WTC11 (cell line): Measurements from ENCODE around the gene UVRAG. TPM values are rescaled to one million over a fixed set of nuclear protein-coding genes. Genes with fewer than 3 reads are reported as not detected.

Experiments
- ATAC-seq: fragments of 200-7000 bp; cut with Tn5 transposase; 2 replicates; pipeline ENCODE4 v1.10.0; 2021; ENCODE audit warnings: mild to moderate bottlenecking, moderate library complexity
- CTCF ChIA-PET: fragments of 300-600 bp; sonication (Branson Sonifier 250); formaldehyde crosslinking; loops from one replicate; lab custom pipeline; 2021; ENCODE audit warnings: antibody characterized with exemption; lab: Charles Lee
- POLR2A ChIA-PET: fragments of 350-600 bp; sonication (Branson Sonifier 250); formaldehyde crosslinking; loops from one replicate; lab custom pipeline; 2021; ENCODE audit warnings: antibody characterized with exemption; lab: Charles Lee
- DNase-seq: peaks from one replicate; pipeline ENCODE4 v3.0.0; 2021; ENCODE audit warnings: low spot score
- H3K27ac Mint-ChIP-seq: 2 replicates; pipeline ENCODE4 v1.8.0; 2021; ENCODE audit warnings: mixed read lengths
- H3K27me3 Mint-ChIP-seq: 2 replicates; pipeline ENCODE4 v1.8.0; 2021; ENCODE audit warnings: low read depth, mild to moderate bottlenecking, moderate library complexity, mixed read lengths
- H3K36me3 Mint-ChIP-seq: 2 replicates; pipeline ENCODE4 v1.8.0; 2021; ENCODE audit warnings: mixed read lengths
- H3K4me1 Mint-ChIP-seq: 2 replicates; pipeline ENCODE4 v1.8.0; 2022; ENCODE audit warnings: mixed read lengths
- H3K4me3 Mint-ChIP-seq: 2 replicates; pipeline ENCODE4 v1.8.0; 2021; ENCODE audit warnings: mild to moderate bottlenecking, moderate library complexity, mixed read lengths
- H3K9me3 Mint-ChIP-seq: 2 replicates; pipeline ENCODE4 v1.8.0; 2021; ENCODE audit warnings: mixed read lengths
- ELF4 ChIP-seq: sonication (generic); formaldehyde crosslinking; IDR thresholded peaks from 2 replicates; pipeline ENCODE4 v1.8.1; 2022; ENCODE audit warnings: low read depth, mild to moderate bottlenecking, moderate library complexity, missing genetic modification reagents
- ETV6 ChIP-seq: sonication (generic); formaldehyde crosslinking; IDR thresholded peaks from 2 replicates; pipeline ENCODE4 v1.8.1; 2022; ENCODE audit warnings: mild to moderate bottlenecking, missing genetic modification reagents
- GTF2I ChIP-seq: fragments of 250-450 bp; sonication (Bioruptor Pico); conservative IDR thresholded peaks from 2 replicates; pipeline ENCODE4 v1.4.0; 2021; ENCODE audit warnings: mild to moderate bottlenecking
- HMGA2 ChIP-seq: fragments of 250-450 bp; sonication (Bioruptor Pico); IDR thresholded peaks from 2 replicates; pipeline ENCODE4 v1.4.0; 2021; ENCODE audit warnings: mild to moderate bottlenecking, moderate library complexity
- JAZF1 ChIP-seq: fragments of 250-450 bp; sonication (Bioruptor Pico); IDR thresholded peaks from 2 replicates; pipeline ENCODE4 v1.9.0; 2021; ENCODE audit warnings: moderate library complexity, mild to moderate bottlenecking, inconsistent platforms
- MXD4 ChIP-seq: fragments of 250-450 bp; sonication (Bioruptor Pico); IDR thresholded peaks from 2 replicates; pipeline ENCODE4 v1.8.0; 2021; ENCODE audit warnings: mild to moderate bottlenecking, moderate library complexity, borderline replicate concordance
- MYBL2 ChIP-seq: sonication (generic); formaldehyde crosslinking; IDR thresholded peaks from 2 replicates; pipeline ENCODE4 v1.8.1; 2023; ENCODE audit warnings: mild to moderate bottlenecking, moderate library complexity, missing genetic modification reagents
- NFATC4 ChIP-seq: fragments of 250-450 bp; sonication (Bioruptor Pico); IDR thresholded peaks from 2 replicates; pipeline ENCODE4 v1.9.0; 2021; ENCODE audit warnings: mild to moderate bottlenecking
- NR1H2 ChIP-seq: sonication (generic); formaldehyde crosslinking; IDR thresholded peaks from 2 replicates; pipeline ENCODE4 v1.9.0; 2021; ENCODE audit warnings: mild to moderate bottlenecking, moderate library complexity, missing genetic modification reagents
- RORB ChIP-seq: fragments of 250-450 bp; sonication (Bioruptor Pico); IDR thresholded peaks from 2 replicates; pipeline ENCODE4 v1.9.0; 2021; ENCODE audit warnings: mild to moderate bottlenecking
- ZNF396 ChIP-seq: fragments of 250-450 bp; sonication (Bioruptor Pico); IDR thresholded peaks from 2 replicates; pipeline ENCODE4 v1.8.0; 2021; ENCODE audit warnings: mild to moderate bottlenecking, moderate library complexity, borderline replicate concordance
- ZNF423 ChIP-seq: fragments of 250-450 bp; sonication (Bioruptor Pico); IDR thresholded peaks from 2 replicates; pipeline ENCODE4 v2.1.2; 2022; ENCODE audit warnings: mild to moderate bottlenecking, moderate library complexity
- total RNA-seq: library from RNA; stranded (reverse); gene quantifications from 3 replicates; pipeline ENCODE4 v1.2.3, GENCODE V29; 2021
- TF ChIP-seq, protein P1 (sequence below): sonication (generic); formaldehyde crosslinking; IDR thresholded peaks from 2 replicates; pipeline ENCODE4 v1.8.1; 2023; ENCODE audit warnings: mild to moderate bottlenecking, missing genetic modification reagents, moderate library complexity
- TF ChIP-seq, protein P2 (sequence below): sonication (generic); formaldehyde crosslinking; IDR thresholded peaks from 2 replicates; pipeline ENCODE4 v1.8.1; 2023; ENCODE audit warnings: mild to moderate bottlenecking, moderate library complexity, missing genetic modification reagents
- TF ChIP-seq, protein P3 (sequence below): sonication (generic); formaldehyde crosslinking; IDR thresholded peaks from 2 replicates; pipeline ENCODE4 v1.8.1; 2023; ENCODE audit warnings: mild to moderate bottlenecking, missing genetic modification reagents
- TF ChIP-seq, protein P4 (sequence below): sonication (generic); formaldehyde crosslinking; IDR thresholded peaks from 2 replicates; pipeline ENCODE4 v1.8.1; 2022; ENCODE audit warnings: mild to moderate bottlenecking, missing genetic modification reagents, moderate library complexity, borderline replicate concordance
- TF ChIP-seq, protein P5 (sequence below): fragments of 250-450 bp; sonication (Bioruptor Pico); IDR thresholded peaks from 2 replicates; pipeline ENCODE4 v2.1.2; 2022; ENCODE audit warnings: mild to moderate bottlenecking, moderate library complexity
- TF ChIP-seq, protein P6 (sequence below): fragments of 250-450 bp; sonication (Bioruptor Pico); IDR thresholded peaks from 2 replicates; pipeline ENCODE4 v1.8.0; 2021; ENCODE audit warnings: mild to moderate bottlenecking
- TF ChIP-seq, protein P7 (sequence below): sonication (generic); formaldehyde crosslinking; IDR thresholded peaks from 2 replicates; pipeline ENCODE4 v1.8.0; 2022; ENCODE audit warnings: mild to moderate bottlenecking, missing genetic modification reagents

The UVRAG gene
- total RNA-seq, 1 experiment from 2014 or later, result 14.5 TPM

DNA sequence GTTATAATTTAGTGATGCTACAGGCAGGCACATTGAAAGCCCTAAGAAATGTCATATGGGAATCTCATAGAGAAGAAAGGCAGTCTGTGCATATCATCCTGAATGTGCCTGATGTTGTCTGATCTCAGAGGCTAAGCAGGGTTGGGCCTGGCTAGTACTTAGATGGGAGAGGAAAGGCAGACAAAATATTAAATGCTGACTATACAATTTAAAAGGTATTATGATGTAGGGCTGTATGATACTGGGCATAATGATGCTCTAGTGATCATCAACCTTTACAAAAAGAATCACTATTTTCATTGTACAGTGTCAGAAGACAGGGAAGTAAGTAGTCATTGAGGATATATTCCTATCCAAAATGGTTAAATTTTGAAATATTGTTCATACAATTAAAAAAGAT is 119.8 kb downstream of the UVRAG start:
- no peaks in the 10 kb centered on the region for H3K36me3 Mint-ChIP-seq
- no peaks in the 10 kb centered on the region for H3K9me3 Mint-ChIP-seq
- POLR2A ChIA-PET, result no interaction called here
- CTCF ChIA-PET, result no interaction called here
- DNase-seq (no peak), ATAC-seq (no peak)
- H3K27me3 Mint-ChIP-seq, result no peaks in the 10 kb centered on the region
- no peak overlapping the region for H3K4me3 Mint-ChIP-seq
- H3K4me1 Mint-ChIP-seq, result no peaks in the 10 kb centered on the region
- no peak overlapping the region for H3K27ac Mint-ChIP-seq
- TF ChIP-seq, protein P1, sequence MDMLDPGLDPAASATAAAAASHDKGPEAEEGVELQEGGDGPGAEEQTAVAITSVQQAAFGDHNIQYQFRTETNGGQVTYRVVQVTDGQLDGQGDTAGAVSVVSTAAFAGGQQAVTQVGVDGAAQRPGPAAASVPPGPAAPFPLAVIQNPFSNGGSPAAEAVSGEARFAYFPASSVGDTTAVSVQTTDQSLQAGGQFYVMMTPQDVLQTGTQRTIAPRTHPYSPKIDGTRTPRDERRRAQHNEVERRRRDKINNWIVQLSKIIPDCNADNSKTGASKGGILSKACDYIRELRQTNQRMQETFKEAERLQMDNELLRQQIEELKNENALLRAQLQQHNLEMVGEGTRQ (CRISPR knock-in tag), result no peak
- no peak for TF ChIP-seq RORB (CRISPR knock-in tag)
- TF ChIP-seq, protein P2, sequence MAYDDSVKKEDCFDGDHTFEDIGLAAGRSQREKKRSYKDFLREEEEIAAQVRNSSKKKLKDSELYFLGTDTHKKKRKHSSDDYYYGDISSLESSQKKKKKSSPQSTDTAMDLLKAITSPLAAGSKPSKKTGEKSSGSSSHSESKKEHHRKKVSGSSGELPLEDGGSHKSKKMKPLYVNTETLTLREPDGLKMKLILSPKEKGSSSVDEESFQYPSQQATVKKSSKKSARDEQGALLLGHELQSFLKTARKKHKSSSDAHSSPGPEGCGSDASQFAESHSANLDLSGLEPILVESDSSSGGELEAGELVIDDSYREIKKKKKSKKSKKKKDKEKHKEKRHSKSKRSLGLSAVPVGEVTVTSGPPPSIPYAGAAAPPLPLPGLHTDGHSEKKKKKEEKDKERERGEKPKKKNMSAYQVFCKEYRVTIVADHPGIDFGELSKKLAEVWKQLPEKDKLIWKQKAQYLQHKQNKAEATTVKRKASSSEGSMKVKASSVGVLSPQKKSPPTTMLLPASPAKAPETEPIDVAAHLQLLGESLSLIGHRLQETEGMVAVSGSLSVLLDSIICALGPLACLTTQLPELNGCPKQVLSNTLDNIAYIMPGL (CRISPR knock-in tag), result no peak
- no peak for TF ChIP-seq ELF4 (CRISPR knock-in tag)
- TF ChIP-seq, protein P3, sequence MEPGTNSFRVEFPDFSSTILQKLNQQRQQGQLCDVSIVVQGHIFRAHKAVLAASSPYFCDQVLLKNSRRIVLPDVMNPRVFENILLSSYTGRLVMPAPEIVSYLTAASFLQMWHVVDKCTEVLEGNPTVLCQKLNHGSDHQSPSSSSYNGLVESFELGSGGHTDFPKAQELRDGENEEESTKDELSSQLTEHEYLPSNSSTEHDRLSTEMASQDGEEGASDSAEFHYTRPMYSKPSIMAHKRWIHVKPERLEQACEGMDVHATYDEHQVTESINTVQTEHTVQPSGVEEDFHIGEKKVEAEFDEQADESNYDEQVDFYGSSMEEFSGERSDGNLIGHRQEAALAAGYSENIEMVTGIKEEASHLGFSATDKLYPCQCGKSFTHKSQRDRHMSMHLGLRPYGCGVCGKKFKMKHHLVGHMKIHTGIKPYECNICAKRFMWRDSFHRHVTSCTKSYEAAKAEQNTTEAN, result no peak

DNA sequence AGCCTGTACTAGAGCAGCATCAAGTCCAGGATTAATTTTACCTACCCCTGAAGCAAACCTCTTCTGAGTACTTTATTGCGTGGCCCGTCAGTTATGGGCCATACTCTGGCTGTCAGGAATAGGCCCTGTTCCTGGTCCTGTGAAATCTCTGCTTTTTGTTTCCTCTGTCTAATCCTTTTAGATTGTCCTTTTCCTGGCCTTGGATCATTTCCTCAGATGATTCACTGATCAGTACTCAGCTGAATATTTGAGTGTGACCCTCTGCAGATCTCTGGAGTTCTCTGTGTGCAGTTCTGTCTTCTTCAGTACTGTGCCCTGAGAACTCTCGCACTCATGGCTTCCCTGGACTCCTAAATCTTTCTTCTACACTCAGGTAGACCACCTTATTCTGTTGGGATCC is 123.5 kb downstream of the UVRAG start:
- TF ChIP-seq NR1H2 (CRISPR knock-in tag), result no peak
- TF ChIP-seq ZNF423 (CRISPR knock-in tag), result no peak
- TF ChIP-seq MYBL2 (CRISPR knock-in tag), result no peak
- TF ChIP-seq MXD4 (CRISPR knock-in tag), result no peak
- TF ChIP-seq, protein P1 (CRISPR knock-in tag), result no peak
- no peak for TF ChIP-seq ZNF396 (CRISPR knock-in tag)
- no peak for TF ChIP-seq HMGA2
- TF ChIP-seq, protein P4, sequence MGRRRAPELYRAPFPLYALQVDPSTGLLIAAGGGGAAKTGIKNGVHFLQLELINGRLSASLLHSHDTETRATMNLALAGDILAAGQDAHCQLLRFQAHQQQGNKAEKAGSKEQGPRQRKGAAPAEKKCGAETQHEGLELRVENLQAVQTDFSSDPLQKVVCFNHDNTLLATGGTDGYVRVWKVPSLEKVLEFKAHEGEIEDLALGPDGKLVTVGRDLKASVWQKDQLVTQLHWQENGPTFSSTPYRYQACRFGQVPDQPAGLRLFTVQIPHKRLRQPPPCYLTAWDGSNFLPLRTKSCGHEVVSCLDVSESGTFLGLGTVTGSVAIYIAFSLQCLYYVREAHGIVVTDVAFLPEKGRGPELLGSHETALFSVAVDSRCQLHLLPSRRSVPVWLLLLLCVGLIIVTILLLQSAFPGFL (CRISPR knock-in tag), result no peak
- TF ChIP-seq ETV6 (CRISPR knock-in tag), result no peak
- TF ChIP-seq, protein P5, sequence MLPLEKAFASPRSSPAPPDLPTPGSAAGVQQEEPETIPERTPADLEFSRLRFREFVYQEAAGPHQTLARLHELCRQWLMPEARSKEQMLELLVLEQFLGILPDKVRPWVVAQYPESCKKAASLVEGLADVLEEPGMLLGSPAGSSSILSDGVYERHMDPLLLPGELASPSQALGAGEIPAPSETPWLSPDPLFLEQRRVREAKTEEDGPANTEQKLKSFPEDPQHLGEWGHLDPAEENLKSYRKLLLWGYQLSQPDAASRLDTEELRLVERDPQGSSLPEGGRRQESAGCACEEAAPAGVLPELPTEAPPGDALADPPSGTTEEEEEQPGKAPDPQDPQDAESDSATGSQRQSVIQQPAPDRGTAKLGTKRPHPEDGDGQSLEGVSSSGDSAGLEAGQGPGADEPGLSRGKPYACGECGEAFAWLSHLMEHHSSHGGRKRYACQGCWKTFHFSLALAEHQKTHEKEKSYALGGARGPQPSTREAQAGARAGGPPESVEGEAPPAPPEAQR (CRISPR knock-in tag), result no peak
- no peak for TF ChIP-seq JAZF1 (CRISPR knock-in tag)
- TF ChIP-seq GTF2I, result no peak
- TF ChIP-seq, protein P6, sequence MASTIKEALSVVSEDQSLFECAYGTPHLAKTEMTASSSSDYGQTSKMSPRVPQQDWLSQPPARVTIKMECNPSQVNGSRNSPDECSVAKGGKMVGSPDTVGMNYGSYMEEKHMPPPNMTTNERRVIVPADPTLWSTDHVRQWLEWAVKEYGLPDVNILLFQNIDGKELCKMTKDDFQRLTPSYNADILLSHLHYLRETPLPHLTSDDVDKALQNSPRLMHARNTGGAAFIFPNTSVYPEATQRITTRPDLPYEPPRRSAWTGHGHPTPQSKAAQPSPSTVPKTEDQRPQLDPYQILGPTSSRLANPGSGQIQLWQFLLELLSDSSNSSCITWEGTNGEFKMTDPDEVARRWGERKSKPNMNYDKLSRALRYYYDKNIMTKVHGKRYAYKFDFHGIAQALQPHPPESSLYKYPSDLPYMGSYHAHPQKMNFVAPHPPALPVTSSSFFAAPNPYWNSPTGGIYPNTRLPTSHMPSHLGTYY, result no peak
- TF ChIP-seq NFATC4 (CRISPR knock-in tag), result no peak
- TF ChIP-seq, protein P7, sequence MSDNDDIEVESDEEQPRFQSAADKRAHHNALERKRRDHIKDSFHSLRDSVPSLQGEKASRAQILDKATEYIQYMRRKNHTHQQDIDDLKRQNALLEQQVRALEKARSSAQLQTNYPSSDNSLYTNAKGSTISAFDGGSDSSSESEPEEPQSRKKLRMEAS (CRISPR knock-in tag), result no peak
- TF ChIP-seq, all 79 proteins: peak for 0
- peaks cover 12% of the 10 kb centered on the region for H3K4me1 Mint-ChIP-seq
- H3K4me3 Mint-ChIP-seq, result no peak overlapping the region
- POLR2A ChIA-PET, result no interaction called here
- H3K27me3 Mint-ChIP-seq, result no peaks in the 10 kb centered on the region
- no peak overlapping the region for H3K27ac Mint-ChIP-seq
- no peaks in the 10 kb centered on the region for H3K9me3 Mint-ChIP-seq
- CTCF ChIA-PET, result no interaction called here
- ATAC-seq (no peak), DNase-seq (no peak)
- H3K36me3 Mint-ChIP-seq, result no peaks in the 10 kb centered on the region
